Inflammatory macrophage treated with lipopolysaccharide for 1 hour (primary cell): ENCODE data around the gene TMEM8B.

ENCODE experiments used
- DNase-seq, 2 donors: peaks; one replicate each; pipeline ENCODE4 v3.0.0-alpha.2; 2020 to 2022

Gene TMEM8B

DNA sequence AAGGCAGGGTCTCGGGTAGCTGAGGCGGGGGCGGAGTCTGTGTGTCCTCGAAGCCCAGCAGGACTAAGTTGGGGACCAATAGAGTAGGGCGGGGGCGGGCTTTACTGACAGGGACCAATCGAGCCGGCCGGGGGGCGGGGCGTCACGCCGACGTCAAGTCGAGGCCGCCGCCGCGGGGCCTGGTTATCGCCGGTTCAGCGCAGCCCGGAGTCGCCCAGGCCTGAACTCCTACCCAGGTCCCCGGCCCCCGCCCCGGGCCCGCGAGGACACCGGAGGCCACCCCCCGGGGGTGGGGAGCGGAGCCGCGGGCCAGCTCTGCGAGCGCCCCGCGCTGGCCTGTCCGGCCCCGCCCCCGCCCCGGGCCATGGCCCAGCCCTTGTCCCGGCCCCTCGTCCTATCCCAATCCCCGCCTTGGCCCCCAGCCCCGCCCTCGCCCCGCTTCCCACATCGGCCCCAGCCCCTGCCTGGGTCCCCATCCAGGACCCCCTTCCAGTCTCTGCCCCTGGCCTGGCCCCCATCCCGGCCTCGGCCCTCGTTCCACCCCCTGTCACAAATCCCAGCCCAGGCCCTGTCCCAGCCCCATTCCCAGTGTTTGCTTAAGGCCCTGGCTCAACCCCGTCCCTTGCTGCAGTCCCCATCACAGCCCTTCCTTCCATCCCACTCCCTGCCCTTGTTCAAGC lies at the start of gene TMEM8B:
TSS of gene TMEM8B (plus strand) at position 145 of the 680 bp plus-strand sequence. CDS start at position 365, 220 bp downstream.
- peak; percentile 82 to 93 for DNase-seq

DNA sequence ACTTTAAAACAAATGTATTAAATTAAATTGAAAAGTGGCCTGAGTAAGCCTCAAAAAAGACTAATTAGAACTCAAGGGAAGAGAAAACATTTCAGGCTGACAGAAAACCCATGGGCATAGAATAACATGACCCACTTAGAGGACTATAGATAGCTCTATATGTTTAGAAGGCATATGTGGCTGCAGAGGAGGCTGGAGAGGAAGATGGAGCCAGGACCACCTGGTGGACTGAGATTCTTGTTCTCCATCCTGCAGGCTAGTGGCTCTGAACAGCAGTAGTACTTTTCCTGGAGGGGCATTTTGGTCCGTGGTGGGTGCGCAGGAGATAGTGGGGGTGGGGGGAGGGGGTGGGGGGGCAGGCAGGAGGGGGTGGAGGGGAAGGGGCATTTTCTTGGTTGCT lies 48.0 kb upstream of the TMEM8B start:
- DNase-seq = no peak

- no peak for DNase-seq
These were observed 45.6 kb upstream of the TMEM8B start for GRCh38 chr9:35783418-35783817.

- DNase-seq = no peak
These were observed 39.5 kb upstream of the TMEM8B start for GRCh38 chr9:35789541-35789940.

- DNase-seq = no peak
These were observed 39.0 kb upstream of the TMEM8B start for GRCh38 chr9:35790025-35790384.

DNA sequence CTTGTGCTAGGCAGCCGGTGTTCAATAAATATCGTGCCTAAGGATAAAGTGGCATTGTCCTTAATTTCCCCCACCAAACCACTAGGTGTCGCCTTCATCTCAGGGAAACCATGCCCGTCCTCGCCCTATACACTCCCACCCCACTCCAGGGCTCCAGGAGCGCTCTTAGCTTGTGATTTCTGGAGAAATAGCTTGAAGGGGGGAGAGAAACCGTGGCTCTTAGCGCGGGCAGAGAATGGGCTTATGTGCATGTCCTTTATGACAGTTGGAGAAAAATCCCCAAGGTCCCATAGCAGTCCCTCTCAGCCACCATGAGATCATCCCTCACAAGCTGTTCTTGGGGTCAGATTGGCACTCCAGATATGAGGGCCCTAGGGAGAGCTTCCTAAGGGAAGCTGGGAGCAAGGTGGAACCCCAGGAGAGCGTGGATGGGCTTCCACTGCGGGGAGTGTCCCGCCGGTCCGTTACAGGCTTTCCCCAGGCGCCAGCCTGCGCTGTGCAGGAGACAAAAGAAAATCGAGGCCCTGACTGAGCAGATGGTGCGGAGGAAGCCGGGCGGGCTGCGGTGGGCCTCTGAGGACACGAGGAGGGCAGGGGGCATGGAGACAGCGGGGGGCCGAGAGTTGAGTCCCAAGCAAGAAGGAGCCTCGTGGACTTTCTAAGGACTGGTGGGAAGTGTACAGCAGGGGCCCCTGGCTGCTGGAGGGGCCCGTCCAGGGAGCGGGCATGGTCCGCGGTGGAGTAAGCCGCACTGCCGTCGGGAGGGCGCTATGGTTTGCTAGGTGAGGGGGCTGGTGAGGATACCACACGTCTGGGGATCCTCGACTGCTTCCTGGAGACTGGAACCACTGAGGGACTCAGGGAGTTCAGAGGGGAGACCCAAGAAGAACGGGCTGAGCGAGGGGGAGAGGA lies 38.4 kb upstream of the TMEM8B start:
- DNase-seq = peak; percentile 39 to 78

DNA sequence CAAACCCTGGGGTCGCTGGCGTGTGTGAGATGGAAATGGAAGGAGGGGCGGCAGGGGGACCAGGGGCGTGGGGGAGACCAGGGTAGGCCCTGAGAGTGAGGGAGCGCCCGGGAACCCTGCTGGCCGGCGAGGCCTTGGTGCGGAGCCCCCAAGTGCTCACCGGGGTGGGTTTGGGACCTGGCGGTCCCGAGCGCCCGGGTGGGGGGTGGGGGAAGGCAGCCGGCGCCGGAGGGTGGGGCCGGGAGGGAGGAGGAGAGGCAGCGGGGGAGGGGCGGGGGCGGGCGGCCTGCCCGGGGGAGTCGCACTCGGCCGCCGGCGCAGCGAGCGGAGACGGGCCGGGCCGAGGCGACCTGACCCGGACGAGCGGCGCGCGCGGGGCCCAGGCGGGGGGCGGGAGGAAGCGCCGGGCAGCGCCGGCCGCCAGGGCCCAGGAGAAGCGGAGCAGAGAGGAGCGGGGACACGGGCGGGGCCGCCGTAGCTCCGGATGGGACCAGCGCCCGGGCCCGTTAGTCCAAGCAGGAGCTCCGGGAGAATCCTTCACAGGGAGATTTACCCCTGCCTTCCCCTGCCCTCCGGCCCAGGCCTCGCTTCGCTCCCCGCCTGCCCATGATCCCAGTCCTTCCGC lies 37.6 kb upstream of the TMEM8B start, which contains the start of gene NPR2:
TSS of gene NPR2 (plus strand) at position 295 of the 625 bp plus-strand sequence. CDS start 818 bp downstream, outside the sequence.
- no peak for DNase-seq

DNA sequence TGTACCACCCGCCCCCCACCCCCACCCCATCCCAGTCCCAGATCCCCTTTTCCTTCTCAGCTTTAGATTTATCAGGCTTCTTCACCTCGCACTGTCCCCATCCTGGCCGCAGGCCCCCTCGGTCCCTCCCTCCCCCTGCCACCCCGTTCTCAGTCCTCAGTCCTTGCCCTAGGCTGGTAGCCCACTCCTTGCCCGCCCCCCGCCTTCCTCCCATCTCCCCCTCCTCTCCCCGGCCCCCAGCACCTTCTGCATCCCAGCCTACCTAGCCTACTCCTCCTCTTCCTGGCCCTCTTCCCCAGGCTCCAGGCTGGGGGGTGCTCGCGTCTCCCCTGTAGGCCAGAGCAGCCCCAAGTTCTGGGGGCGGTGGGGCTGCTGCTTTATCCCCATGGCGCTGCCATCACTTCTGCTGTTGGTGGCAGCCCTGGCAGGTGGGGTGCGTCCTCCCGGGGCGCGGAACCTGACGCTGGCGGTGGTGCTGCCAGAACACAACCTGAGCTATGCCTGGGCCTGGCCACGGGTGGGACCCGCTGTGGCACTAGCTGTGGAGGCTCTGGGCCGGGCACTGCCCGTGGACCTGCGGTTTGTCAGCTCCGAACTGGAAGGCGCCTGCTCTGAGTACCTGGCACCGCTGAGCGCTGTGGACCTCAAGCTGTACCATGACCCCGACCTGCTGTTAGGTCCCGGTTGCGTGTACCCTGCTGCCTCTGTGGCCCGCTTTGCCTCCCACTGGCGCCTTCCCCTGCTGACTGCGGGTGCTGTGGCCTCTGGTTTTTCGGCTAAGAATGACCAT lies 36.8 kb upstream of the TMEM8B start:
- DNase-seq = no peak

GRCh38 chr9:35792826-35793225 lies 36.2 kb upstream of the TMEM8B start:
- DNase-seq = no peak

GRCh38 chr9:35793461-35793860 lies 35.6 kb upstream of the TMEM8B start:
- no peak for DNase-seq

DNA sequence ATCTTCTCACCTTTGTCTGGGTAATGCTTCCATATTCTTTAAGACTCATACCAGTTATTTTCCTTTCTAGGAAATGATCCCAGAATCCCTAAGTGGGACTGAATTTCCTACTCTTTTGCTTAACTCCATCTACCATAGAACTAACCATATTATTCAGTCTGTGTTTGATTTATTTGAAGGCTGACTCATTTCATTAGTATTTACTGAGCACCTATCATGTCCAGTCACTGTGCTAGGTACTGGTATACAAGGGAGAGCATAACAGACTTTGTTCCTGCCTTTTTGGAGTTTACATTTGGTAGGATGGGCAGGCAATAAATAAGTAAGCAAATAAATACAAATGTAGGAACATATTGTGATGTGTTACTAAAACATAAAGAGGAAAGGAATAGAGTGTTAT lies 33.3 kb upstream of the TMEM8B start:
- DNase-seq = no peak

GRCh38 chr9:35797311-35798109 lies 31.5 kb upstream of the TMEM8B start:
- no peak for DNase-seq

- DNase-seq = no peak
These were observed 30.2 kb upstream of the TMEM8B start for GRCh38 chr9:35798658-35799374.

- DNase-seq = no peak
These were observed 28.5 kb upstream of the TMEM8B start for GRCh38 chr9:35800530-35800929.

GRCh38 chr9:35801328-35802128 lies 27.5 kb upstream of the TMEM8B start:
- DNase-seq = no peak

- DNase-seq = no peak
These were observed 22.9 kb upstream of the TMEM8B start for GRCh38 chr9:35806101-35806500.

- no peak for DNase-seq
These were observed 20.6 kb upstream of the TMEM8B start for GRCh38 chr9:35808433-35808832.

GRCh38 chr9:35810122-35810521 lies 18.9 kb upstream of the TMEM8B start:
- no peak for DNase-seq

GRCh38 chr9:35811381-35812024 lies 17.5 kb upstream of the TMEM8B start:
- DNase-seq = no peak
